ENCODE results near the gene CD2AP.
A peak's percentile ranks its signal among the peaks of the same experiment; 100 is the strongest.
"Not testable (repeated sequence)": the region's sequence is repeated elsewhere in the genome, so short reads cannot be mapped to it uniquely, and the experiment has no call there.

Gene CD2AP, protein sequence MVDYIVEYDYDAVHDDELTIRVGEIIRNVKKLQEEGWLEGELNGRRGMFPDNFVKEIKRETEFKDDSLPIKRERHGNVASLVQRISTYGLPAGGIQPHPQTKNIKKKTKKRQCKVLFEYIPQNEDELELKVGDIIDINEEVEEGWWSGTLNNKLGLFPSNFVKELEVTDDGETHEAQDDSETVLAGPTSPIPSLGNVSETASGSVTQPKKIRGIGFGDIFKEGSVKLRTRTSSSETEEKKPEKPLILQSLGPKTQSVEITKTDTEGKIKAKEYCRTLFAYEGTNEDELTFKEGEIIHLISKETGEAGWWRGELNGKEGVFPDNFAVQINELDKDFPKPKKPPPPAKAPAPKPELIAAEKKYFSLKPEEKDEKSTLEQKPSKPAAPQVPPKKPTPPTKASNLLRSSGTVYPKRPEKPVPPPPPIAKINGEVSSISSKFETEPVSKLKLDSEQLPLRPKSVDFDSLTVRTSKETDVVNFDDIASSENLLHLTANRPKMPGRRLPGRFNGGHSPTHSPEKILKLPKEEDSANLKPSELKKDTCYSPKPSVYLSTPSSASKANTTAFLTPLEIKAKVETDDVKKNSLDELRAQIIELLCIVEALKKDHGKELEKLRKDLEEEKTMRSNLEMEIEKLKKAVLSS

DNA sequence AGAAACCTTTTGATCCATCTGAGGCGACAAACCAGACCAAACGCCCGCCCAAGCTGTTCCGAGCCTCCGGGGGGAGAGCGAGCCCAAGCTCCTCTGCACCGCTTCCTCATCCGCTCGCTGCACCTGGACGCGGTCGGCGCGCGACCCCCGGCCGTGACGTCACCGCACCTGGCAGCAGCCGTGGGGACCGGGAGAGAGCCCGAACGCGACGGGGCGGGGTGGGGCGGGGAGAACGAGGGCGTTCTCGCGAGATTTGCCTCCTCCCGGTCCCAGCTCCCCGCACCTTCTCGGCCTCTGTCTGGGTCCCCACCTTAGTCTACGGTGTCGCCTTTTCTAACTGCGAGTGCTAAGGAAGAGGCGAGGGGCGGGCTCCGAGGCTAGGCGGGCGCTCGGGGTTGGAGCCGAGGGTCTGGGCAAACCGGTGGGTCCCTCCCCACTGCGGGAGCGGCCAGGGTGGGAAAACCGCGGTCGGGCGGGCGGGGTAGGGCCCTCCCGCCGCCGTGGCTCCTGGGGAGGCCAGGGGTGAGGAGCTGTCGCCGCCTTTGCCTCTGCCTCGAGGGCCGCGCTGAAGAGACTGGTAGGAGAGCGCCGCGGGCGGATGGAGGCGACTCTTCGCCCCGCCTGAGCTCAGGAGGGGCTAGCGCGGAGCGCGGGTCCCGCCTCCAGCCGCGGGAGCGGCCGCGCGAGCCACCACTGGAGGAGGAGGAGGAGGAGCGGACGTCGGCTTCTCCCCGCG lies at the start of gene CD2AP:
TSS of gene CD2AP (plus strand) at position 293 of the 736 bp plus-strand sequence. CDS start 456 bp downstream, outside the sequence.
- peak; percentile 80 for DNase-seq

- no peak for DNase-seq
These were observed 49.3 kb upstream of the CD2AP start for GRCh38 chr6:47428288-47428687.

GRCh38 chr6:47428746-47429664 lies 48.6 kb upstream of the CD2AP start:
- DNase-seq: no peak

- DNase-seq: no peak
These were observed 43.0 kb upstream of the CD2AP start for GRCh38 chr6:47434372-47435253.

DNA sequence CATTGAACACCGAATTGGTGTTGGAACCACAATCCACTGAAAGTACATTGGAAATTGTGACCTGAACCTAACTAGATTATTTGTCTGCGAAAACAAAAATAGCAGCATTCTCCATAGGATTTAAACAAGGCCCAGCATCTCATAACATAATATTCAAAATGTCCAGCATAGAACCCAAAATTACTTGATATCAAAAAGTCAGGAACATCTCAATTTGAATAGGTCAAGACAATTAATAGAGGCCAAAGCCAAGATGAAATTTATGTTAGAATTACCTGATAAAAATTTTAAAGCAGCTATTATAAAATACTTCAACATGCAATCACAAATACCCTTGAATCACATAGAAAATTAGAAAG lies 42.4 kb upstream of the CD2AP start:
- DNase-seq: no peak

DNA sequence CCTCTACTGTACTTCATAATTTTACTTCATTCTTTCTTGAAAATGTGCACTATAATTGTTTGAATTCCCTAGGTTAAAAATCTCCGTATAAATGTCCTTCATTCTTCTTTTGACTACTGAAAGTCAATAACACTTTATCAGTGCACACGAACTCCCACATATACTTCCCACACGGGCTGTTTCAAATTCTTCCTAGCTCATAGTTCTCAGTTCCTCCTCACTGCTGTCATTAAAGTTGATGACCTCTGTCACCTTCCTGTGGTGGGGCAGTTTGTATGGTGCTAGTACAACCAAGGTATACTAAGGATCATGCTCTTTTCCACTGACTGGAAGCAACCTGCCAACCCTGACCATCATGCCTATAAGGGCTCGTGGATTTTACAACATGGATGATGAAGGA lies 40.0 kb upstream of the CD2AP start:
- no peak for DNase-seq

- DNase-seq: no peak
These were observed 38.9 kb upstream of the CD2AP start for GRCh38 chr6:47438481-47439347.

- no peak for DNase-seq
These were observed 38.3 kb upstream of the CD2AP start for GRCh38 chr6:47439348-47439668.

DNA sequence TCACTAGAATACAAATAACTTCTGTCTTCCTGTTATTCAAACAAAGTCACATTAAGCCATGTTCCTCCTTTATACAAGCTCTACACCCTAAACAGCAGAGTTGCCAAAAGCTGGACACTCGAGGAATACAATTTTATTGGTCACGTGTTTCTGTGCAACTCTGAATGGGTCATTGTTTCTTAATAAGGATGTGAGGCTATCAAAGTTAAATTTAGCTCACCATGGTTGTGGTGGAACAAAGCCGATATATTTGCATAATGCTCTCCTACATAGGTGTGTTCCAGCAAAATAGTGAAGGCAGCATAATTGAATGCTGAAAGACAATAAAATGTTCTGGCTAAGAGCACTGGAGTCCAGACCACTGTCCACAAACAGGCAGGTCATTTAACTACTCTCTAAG lies 36.9 kb upstream of the CD2AP start:
- DNase-seq: no peak

- DNase-seq: not testable (repeated sequence)
These were observed 32.6 kb upstream of the CD2AP start for GRCh38 chr6:47444964-47445363.

DNA sequence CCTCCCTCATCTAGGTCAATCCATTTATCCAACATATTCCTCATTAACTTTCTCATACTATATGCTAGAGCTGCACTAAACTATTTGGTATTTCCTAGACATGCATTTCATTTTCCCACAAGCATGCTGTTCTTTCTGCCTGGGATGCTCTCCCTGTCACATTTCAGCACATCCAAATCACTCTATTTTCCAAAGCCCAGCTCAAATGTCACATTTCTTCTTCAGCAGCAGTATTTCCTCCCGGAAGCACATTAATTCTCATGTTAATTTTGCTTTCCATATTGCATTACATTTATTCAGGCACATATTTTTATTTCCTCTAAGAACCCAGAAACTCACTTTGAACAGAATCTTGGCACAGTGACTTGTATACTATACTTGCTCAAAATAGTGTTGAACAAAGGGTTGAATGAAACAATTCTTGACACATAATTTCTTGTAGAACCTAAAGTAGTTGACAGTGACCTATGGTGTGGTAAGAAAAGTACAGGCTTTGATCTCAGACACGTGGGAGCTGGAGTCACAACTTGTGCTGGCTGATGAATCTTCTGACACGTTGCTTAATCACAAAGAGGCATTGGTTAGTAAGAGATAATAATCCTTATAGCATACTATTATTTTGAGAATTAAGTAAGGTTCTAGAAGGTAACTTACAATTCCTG lies 30.8 kb upstream of the CD2AP start:
- no peak for DNase-seq

GRCh38 chr6:47447722-47448121 lies 29.9 kb upstream of the CD2AP start:
- no peak for DNase-seq

GRCh38 chr6:47451162-47451561 lies 26.4 kb upstream of the CD2AP start:
- DNase-seq: no peak

- no peak for DNase-seq
These were observed 24.7 kb upstream of the CD2AP start for GRCh38 chr6:47452899-47453298.

DNA sequence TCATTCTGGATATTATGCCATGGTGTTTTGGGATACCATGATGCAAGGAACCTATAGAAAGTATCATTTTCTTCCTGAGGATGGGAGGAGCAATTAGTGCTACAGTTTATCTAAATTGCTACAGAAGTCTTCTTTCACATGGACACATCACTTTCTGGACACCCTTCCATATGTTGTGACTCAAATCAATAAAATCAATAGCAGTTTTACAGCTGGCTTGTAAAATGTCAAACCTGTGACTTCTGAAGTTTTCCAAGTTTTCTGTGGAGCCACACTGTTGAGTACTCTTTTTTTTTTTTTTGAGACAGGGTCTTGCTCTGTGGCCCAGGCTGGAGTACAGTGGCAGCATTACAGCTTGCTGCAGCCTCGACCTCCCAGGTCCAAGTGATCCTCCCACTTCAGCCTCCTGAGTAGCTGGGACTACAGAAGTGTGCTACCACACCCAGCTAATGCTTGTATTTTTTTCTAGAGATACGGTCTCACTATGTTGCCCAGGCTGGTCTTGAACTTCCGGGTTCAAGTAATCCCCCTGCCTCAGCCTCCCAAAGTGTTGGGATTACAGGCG lies 24.1 kb upstream of the CD2AP start:
- DNase-seq: no peak

DNA sequence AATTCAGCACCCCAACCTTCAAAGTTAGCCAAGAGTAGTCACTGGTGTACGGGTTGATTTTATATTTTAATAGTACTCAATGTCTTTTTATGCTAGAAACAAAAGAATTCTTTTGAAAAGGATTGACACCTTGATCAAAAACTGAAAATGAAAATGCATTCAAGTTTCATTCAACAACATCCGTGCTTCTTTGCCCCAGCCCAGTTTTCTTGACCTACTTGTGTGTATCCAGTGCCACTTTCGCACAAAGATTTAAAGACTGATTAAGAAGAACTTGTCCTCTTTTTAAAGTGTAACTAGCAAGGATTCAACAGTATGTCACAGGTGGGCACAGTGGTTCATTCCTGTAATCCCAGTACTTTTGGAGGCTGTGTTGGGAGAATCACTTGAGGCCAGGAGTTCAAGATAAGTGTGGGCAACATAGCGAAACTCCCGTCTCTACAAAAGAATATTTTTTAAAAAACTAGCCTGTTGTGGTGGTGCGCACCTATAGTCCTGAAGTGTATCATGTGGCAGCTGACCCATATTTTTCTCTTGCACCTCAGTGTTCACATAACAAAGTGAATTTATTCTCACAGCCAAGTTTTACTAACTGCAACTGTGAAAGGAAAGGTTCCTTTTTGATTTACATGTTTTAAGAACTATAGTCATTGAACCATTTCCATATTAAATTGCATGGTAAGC lies 22.7 kb upstream of the CD2AP start:
- no peak for DNase-seq

GRCh38 chr6:47455533-47456209 lies 21.9 kb upstream of the CD2AP start:
- DNase-seq: no peak

DNA sequence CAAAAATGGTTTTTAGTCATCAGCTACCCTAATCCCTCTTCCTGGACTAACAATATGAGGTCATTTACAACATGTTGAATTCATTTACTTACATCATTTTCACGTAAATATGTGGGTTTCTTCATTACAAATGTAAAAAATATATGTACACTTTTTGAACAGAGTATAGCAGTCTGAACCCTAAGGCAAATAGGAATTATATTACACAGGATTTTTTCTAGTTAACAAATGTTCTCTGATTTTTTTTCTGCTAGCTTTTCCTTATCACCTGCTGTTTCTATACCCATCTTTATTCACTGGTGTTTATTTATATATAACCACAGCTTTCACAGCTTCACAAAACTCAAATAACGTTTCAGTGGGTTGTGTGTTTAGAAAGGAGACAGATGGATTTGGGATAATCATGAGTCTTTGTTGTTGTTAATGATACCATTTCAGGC lies 21.0 kb upstream of the CD2AP start:
- DNase-seq: no peak

DNA sequence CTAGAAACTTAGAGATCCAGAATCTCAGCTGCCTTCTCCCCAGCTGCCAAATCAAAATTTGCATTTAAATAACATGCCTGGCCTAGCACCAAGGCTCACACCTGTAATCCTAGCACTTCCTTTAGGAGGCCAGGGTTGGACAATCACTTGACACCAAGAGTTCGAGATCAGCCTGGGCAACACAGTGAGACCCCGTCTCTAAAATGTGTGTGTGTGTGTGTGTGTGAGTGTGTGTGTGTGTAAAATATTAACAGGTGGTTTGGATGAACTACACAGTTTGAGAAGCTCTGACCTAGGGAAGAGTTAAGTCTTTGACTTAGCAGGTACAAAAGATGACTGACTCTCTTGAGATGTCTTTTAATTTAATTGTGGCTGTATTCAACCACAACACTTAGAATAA lies 20.2 kb upstream of the CD2AP start:
- no peak for DNase-seq

Measured in fibroblast of upper back skin (primary cell).